ENCODE results near the gene NEDD4L.

NEDD4L gene

GRCh38 chr18:58118536-58118935 is 74.5 kb downstream of the NEDD4L start:
- CTCF ChIA-PET, result interaction anchor here (1.0 to 1.7 kb wide), 5 partner anchors 10 to 237 kb away, joined by 3 to 8 read pairs (median 3); no protein-coding TSS in a partner anchor

GRCh38 chr18:58119819-58120218 is 75.8 kb downstream of the NEDD4L start:
- ChIA-PET CTCF (interaction anchor here (1.0 to 1.2 kb wide), 3 partner anchors 9 to 79 kb away, joined by 3 read pairs; no protein-coding TSS in a partner anchor), POLR2A (no interaction called here)
- DNase-seq (ENCODE audit: extremely low spot score), result no peak
- TF ChIP-seq CTCF (IDR thresholded peaks at IDR 0.05; ENCODE audit: control extremely low read depth, extremely low read depth, low read depth, missing control alignments), result no peak

More at GRCh38 chr18:58118536-58118935, 74.5 kb downstream of the NEDD4L start:
- POLR2A ChIA-PET, result no interaction called here
- no peak for TF ChIP-seq CTCF (IDR thresholded peaks at IDR 0.05; ENCODE audit: control extremely low read depth, extremely low read depth, low read depth, missing control alignments)
- DNase-seq (ENCODE audit: extremely low spot score), result no peak

- ChIA-PET CTCF (interaction anchor here (1.2 to 5.4 kb wide), 7 partner anchors 12 to 494 kb away, joined by 3 to 33 read pairs (median 3); partner anchors contain the start of gene NEDD4L), POLR2A (no interaction called here)
- no peak for DNase-seq (ENCODE audit: extremely low spot score)
- TF ChIP-seq CTCF (IDR thresholded peaks at IDR 0.05; ENCODE audit: control extremely low read depth, extremely low read depth, low read depth, missing control alignments), result no peak
Measured at GRCh38 chr18:58124475-58124874, 80.4 kb downstream of the NEDD4L start.

- ChIA-PET CTCF (interaction anchor here (1.2 to 5.4 kb wide), 8 partner anchors 11 to 243 kb away, joined by 3 to 33 read pairs (median 3); partner anchors contain the start of gene NEDD4L), POLR2A (no interaction called here)
- DNase-seq (ENCODE audit: extremely low spot score), result no peak
- no peak for TF ChIP-seq CTCF (IDR thresholded peaks at IDR 0.05; ENCODE audit: control extremely low read depth, extremely low read depth, low read depth, missing control alignments)
Measured at GRCh38 chr18:58125183-58125582, 81.2 kb downstream of the NEDD4L start.

- TF ChIP-seq CTCF (IDR thresholded peaks at IDR 0.05; ENCODE audit: control extremely low read depth, extremely low read depth, low read depth, missing control alignments), result no peak
- CTCF ChIA-PET, result interaction anchor here (1.2 to 5.4 kb wide), 9 partner anchors 11 to 244 kb away, joined by 3 to 33 read pairs (median 3); partner anchors contain the start of gene NEDD4L
- POLR2A ChIA-PET, result no interaction called here
- DNase-seq (ENCODE audit: extremely low spot score), result no peak
Measured at GRCh38 chr18:58125756-58126155, 81.7 kb downstream of the NEDD4L start.

GRCh38 chr18:58128381-58129374 is 84.7 kb downstream of the NEDD4L start:
- ChIA-PET POLR2A (no interaction called here), CTCF (interaction anchor here (1.5 to 5.4 kb wide), 2 partner anchors 8 to 170 kb away, joined by 3 to 33 read pairs; no protein-coding TSS in a partner anchor)
- DNase-seq (ENCODE audit: extremely low spot score), result no peak
- TF ChIP-seq CTCF (IDR thresholded peaks at IDR 0.05; ENCODE audit: control extremely low read depth, extremely low read depth, low read depth, missing control alignments), result no peak
